GM20000 (cell line): ENCODE data around the gene ARHGAP32.
"Not testable (repeated sequence)": the region's sequence is repeated elsewhere in the genome, so short reads cannot be mapped to it uniquely, and the experiment has no call there.

ENCODE experiments used
- DNase-seq: peaks from one replicate; pipeline ENCODE4 v3.0.0; 2012; ENCODE audit warnings: low spot score
- CTCF ChIP-seq: IDR thresholded peaks from 2 replicates; pipeline ENCODE4 v1.5.1; 2012; ENCODE audit warnings: mild to moderate bottlenecking, control low read depth; ENCODE audit errors: extremely low read depth, missing control alignments

ARHGAP32 gene

GRCh38 chr11:129163714-129164164 is 28.4 kb downstream of the ARHGAP32 start:
- TF ChIP-seq CTCF = no peak
- DNase-seq = no peak

- not testable (repeated sequence) for DNase-seq
Observed at GRCh38 chr11:129157080-129157479, 35.0 kb downstream of the ARHGAP32 start.

- no peak for TF ChIP-seq CTCF
- DNase-seq = no peak
Observed at GRCh38 chr11:129155745-129156144, 36.4 kb downstream of the ARHGAP32 start.

GRCh38 chr11:129148487-129148886 is 43.6 kb downstream of the ARHGAP32 start:
- DNase-seq = no peak
- no peak for TF ChIP-seq CTCF

GRCh38 chr11:129146191-129146590 is 45.9 kb downstream of the ARHGAP32 start:
- no peak for TF ChIP-seq CTCF
- DNase-seq = no peak

- TF ChIP-seq CTCF = no peak
- no peak for DNase-seq
Observed at GRCh38 chr11:129145276-129145675, 46.8 kb downstream of the ARHGAP32 start.

GRCh38 chr11:129144256-129144655 is 47.9 kb downstream of the ARHGAP32 start:
- no peak for DNase-seq
- TF ChIP-seq CTCF = no peak

GRCh38 chr11:129143335-129143734 is 48.8 kb downstream of the ARHGAP32 start:
- TF ChIP-seq CTCF = no peak
- no peak for DNase-seq
